ENCODE results near the gene NKX1-2.

Gene NKX1-2

GRCh38 chr10:124416733-124417132 is 33.1 kb downstream of the NKX1-2 start:
- Histone ChIP-seq H2AFZ (ENCODE audit: low read length) (no peak overlapping the region), H3K4me1 (ENCODE audit: insufficient read depth, low read length, severe bottlenecking) (peaks cover 25% of the 10 kb centered on the region), H3K4me3 (ENCODE audit: low read depth, low read length, poor library complexity, severe bottlenecking) (no peak overlapping the region), H3K9me3 (ENCODE audit: low read length) (no peaks in the 10 kb centered on the region), H3K9ac (ENCODE audit: low read length) (no peak overlapping the region), H3K27me3 (ENCODE audit: insufficient read depth, low read length) (no peaks in the 10 kb centered on the region; the same call in 1 of the 2 replicates), H3F3A (ENCODE audit: insufficient read depth, low read length) (no peaks in the 10 kb centered on the region), H3K4me2 (ENCODE audit: low read length) (no peak overlapping the region), H3K9me2 (ENCODE audit: low read depth, low read length) (no peaks in the 10 kb centered on the region), H3K27ac (ENCODE audit: low read depth, low read length, poor library complexity, severe bottlenecking) (no peak overlapping the region), H3K79me2 (ENCODE audit: insufficient read depth, low read length) (no peaks in the 10 kb centered on the region), H4K20me1 (ENCODE audit: insufficient read depth, low read length) (no peaks in the 10 kb centered on the region), H3K36me3 (ENCODE audit: insufficient read depth, low read length) (no peaks in the 10 kb centered on the region)
- TF ChIP-seq CTCF (IDR thresholded peaks at IDR 0.05; ENCODE audit: low read length) (no peak), EZH2 (IDR thresholded peaks at IDR 0.05; ENCODE audit: borderline replicate concordance, low read length) (no peak)

DNA sequence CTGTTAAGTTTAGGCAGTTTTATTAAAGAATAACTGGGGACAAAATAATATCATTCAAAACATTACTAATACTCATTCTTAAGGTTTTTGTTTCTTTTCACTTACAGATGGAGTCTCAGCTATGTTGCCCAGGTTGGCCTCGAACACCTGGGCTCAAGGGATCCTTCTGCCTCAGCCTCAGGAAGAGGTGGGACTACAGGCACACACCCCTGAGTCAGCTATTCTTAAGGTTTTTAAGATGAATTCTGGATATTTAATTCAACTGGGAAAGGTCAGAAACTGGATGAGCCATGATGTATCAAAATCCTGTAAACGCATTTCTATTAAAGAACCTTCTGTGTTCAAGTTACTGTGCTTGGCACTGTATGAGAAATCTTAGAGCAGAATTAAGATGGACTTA is 34.6 kb downstream of the NKX1-2 start:
- Histone ChIP-seq H3K27me3 (ENCODE audit: insufficient read depth, low read length) (no peaks in the 10 kb centered on the region; the same call in 1 of the 2 replicates), H3K36me3 (ENCODE audit: insufficient read depth, low read length) (peaks cover 4% of the 10 kb centered on the region; the same call in 1 of the 2 replicates), H3K9me3 (ENCODE audit: low read length) (no peaks in the 10 kb centered on the region), H2AFZ (ENCODE audit: low read length) (no peak overlapping the region), H3K4me1 (ENCODE audit: insufficient read depth, low read length, severe bottlenecking) (peaks cover 25% of the 10 kb centered on the region), H3K4me3 (ENCODE audit: low read depth, low read length, poor library complexity, severe bottlenecking) (no peak overlapping the region), H3K27ac (ENCODE audit: low read depth, low read length, poor library complexity, severe bottlenecking) (no peak overlapping the region), H3K4me2 (ENCODE audit: low read length) (no peak overlapping the region), H3F3A (ENCODE audit: insufficient read depth, low read length) (no peaks in the 10 kb centered on the region), H3K9ac (ENCODE audit: low read length) (no peak overlapping the region), H3K9me2 (ENCODE audit: low read depth, low read length) (no peaks in the 10 kb centered on the region), H3K79me2 (ENCODE audit: insufficient read depth, low read length) (no peaks in the 10 kb centered on the region), H4K20me1 (ENCODE audit: insufficient read depth, low read length) (no peaks in the 10 kb centered on the region)
- TF ChIP-seq CTCF (IDR thresholded peaks at IDR 0.05; ENCODE audit: low read length): no peak
- TF ChIP-seq EZH2 (IDR thresholded peaks at IDR 0.05; ENCODE audit: borderline replicate concordance, low read length): no peak

- no peak for TF ChIP-seq EZH2 (IDR thresholded peaks at IDR 0.05; ENCODE audit: borderline replicate concordance, low read length)
- TF ChIP-seq CTCF (IDR thresholded peaks at IDR 0.05; ENCODE audit: low read length): no peak
- H3K4me1 ChIP-seq (ENCODE audit: insufficient read depth, low read length, severe bottlenecking): peaks cover 20% of the 10 kb centered on the region
- no peaks in the 10 kb centered on the region for H3K9me2 ChIP-seq (ENCODE audit: low read depth, low read length)
- H4K20me1 ChIP-seq (ENCODE audit: insufficient read depth, low read length): no peaks in the 10 kb centered on the region
- H3K4me3 ChIP-seq (ENCODE audit: low read depth, low read length, poor library complexity, severe bottlenecking): no peak overlapping the region
- H3K27me3 ChIP-seq (ENCODE audit: insufficient read depth, low read length): no peaks in the 10 kb centered on the region
- no peak overlapping the region for H3K4me2 ChIP-seq (ENCODE audit: low read length)
- no peaks in the 10 kb centered on the region for H3K79me2 ChIP-seq (ENCODE audit: insufficient read depth, low read length)
- H3K9ac ChIP-seq (ENCODE audit: low read length): no peak overlapping the region
- H3F3A ChIP-seq (ENCODE audit: insufficient read depth, low read length): no peaks in the 10 kb centered on the region
- H3K9me3 ChIP-seq (ENCODE audit: low read length): no peaks in the 10 kb centered on the region
- no peak overlapping the region for H2AFZ ChIP-seq (ENCODE audit: low read length)
- no peak overlapping the region for H3K27ac ChIP-seq (ENCODE audit: low read depth, low read length, poor library complexity, severe bottlenecking)
- peaks cover 5% of the 10 kb centered on the region; the same call in 1 of the 2 replicates for H3K36me3 ChIP-seq (ENCODE audit: insufficient read depth, low read length)
Measured at GRCh38 chr10:124414076-124414475, 35.8 kb downstream of the NKX1-2 start.

All from OCI-LY1 (cell line).